Stimulated activated CD4-positive, alpha-beta T cell treated with anti-CD3 and anti-CD28 coated beads, Interleukin-1b, Interleukin-23, amount 100 ng/mL, for 24 hours (primary cell): ENCODE data around the gene CDC42BPG.
A peak's percentile ranks its signal among the peaks of the same experiment; 100 is the strongest.

Experiments used
- DNase-seq, 4 experiments: peaks; one replicate each; pipeline ENCODE4 v3.0.0-alpha.2; 2020; ENCODE audit warnings: low read depth in 4 of 4, low spot score in 1 of 4

The CDC42BPG gene

GRCh38 chr11:64878494-64879243 is 34.2 kb upstream of the CDC42BPG start, which contains the start of gene EHD1:
Gene EHD1 (minus strand): TSS chr11:64878621. CDS start chr11:64878464, 157 bp downstream.
- DNase-seq = peak; percentile 98 to 99 (median 99)

- DNase-seq = no peak
Measured at GRCh38 chr11:64878223-64878493, 33.7 kb upstream of the CDC42BPG start.

GRCh38 chr11:64877390-64878222 is 33.2 kb upstream of the CDC42BPG start:
- DNase-seq = no peak

- no peak for DNase-seq
Measured at GRCh38 chr11:64876835-64877341, 32.4 kb upstream of the CDC42BPG start.

GRCh38 chr11:64876229-64876750 is 31.8 kb upstream of the CDC42BPG start:
- no peak for DNase-seq

- DNase-seq = no peak
Measured at GRCh38 chr11:64875369-64876228, 31.1 kb upstream of the CDC42BPG start.

- no peak for DNase-seq
Measured at GRCh38 chr11:64874308-64875240, 30.1 kb upstream of the CDC42BPG start.

GRCh38 chr11:64872790-64873488 is 28.5 kb upstream of the CDC42BPG start:
- DNase-seq = no peak

GRCh38 chr11:64871492-64871891 is 27.0 kb upstream of the CDC42BPG start:
- DNase-seq = no peak

- no peak for DNase-seq
Measured at GRCh38 chr11:64870893-64871466, 26.5 kb upstream of the CDC42BPG start.

- no peak for DNase-seq
Measured at GRCh38 chr11:64870176-64870892, 25.9 kb upstream of the CDC42BPG start.

- DNase-seq = no peak
Measured at GRCh38 chr11:64869571-64870175, 25.2 kb upstream of the CDC42BPG start.

- no peak for DNase-seq
Measured at GRCh38 chr11:64868904-64869570, 24.6 kb upstream of the CDC42BPG start.

- no peak for DNase-seq
Measured at GRCh38 chr11:64867748-64868462, 23.5 kb upstream of the CDC42BPG start.

- DNase-seq = no peak
Measured at GRCh38 chr11:64866173-64866491, 21.7 kb upstream of the CDC42BPG start.

- no peak for DNase-seq
Measured at GRCh38 chr11:64865286-64866172, 21.1 kb upstream of the CDC42BPG start.
